ENCODE measurements around the gene TMEM63C.
"Not testable (repeated sequence)": the region's sequence is repeated elsewhere in the genome, so short reads cannot be mapped to it uniquely, and the experiment has no call there.

Gene TMEM63C

DNA sequence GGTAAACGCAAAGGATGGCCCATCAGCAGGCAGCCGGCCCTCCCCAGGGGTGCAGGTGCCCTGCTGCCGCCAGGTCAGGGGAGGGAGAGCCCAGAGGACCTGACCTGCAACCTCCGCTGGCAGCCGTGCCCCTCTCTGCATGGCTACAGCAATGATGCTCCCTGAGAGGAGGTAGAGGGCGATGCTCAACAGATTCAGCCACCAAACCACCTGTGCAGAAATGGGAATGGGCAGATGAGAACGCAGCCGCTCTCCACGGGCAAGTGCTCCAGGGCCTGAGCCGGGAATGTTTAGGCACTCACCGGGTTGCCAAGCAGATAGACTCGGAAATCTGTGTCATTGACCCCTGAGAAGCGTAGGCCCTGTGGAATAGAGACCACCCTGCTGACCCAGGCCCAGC lies 98.1 kb downstream of the TMEM63C start:
- no peaks in the 10 kb centered on the region for H3K36me3 ChIP-seq (ENCODE audit: insufficient read depth)
- no peaks in the 10 kb centered on the region for H3K4me1 ChIP-seq (ENCODE audit: low read depth, poor library complexity, severe bottlenecking)
- TF ChIP-seq, protein P1, sequence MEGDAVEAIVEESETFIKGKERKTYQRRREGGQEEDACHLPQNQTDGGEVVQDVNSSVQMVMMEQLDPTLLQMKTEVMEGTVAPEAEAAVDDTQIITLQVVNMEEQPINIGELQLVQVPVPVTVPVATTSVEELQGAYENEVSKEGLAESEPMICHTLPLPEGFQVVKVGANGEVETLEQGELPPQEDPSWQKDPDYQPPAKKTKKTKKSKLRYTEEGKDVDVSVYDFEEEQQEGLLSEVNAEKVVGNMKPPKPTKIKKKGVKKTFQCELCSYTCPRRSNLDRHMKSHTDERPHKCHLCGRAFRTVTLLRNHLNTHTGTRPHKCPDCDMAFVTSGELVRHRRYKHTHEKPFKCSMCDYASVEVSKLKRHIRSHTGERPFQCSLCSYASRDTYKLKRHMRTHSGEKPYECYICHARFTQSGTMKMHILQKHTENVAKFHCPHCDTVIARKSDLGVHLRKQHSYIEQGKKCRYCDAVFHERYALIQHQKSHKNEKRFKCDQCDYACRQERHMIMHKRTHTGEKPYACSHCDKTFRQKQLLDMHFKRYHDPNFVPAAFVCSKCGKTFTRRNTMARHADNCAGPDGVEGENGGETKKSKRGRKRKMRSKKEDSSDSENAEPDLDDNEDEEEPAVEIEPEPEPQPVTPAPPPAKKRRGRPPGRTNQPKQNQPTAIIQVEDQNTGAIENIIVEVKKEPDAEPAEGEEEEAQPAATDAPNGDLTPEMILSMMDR (conservative IDR thresholded peaks at IDR 0.05; ENCODE audit: low read depth, low read length): no peak
- H3K4me3 ChIP-seq (IDR thresholded peaks at IDR 0.05; ENCODE audit: insufficient read depth, low read depth, low read length): no peak overlapping the region
- H3K79me2 ChIP-seq (ENCODE audit: insufficient read depth, low read depth): no peaks in the 10 kb centered on the region
- no peak overlapping the region for H3K27ac ChIP-seq
- H2AFZ ChIP-seq (ENCODE audit: low read depth): no peak overlapping the region
- H3K27me3 ChIP-seq (ENCODE audit: insufficient read depth, low read depth): no peaks in the 10 kb centered on the region
- H3K4me2 ChIP-seq: no peak overlapping the region
- no peaks in the 10 kb centered on the region for H4K20me1 ChIP-seq (ENCODE audit: insufficient read depth)
- no peak overlapping the region for H3K9ac ChIP-seq

DNA sequence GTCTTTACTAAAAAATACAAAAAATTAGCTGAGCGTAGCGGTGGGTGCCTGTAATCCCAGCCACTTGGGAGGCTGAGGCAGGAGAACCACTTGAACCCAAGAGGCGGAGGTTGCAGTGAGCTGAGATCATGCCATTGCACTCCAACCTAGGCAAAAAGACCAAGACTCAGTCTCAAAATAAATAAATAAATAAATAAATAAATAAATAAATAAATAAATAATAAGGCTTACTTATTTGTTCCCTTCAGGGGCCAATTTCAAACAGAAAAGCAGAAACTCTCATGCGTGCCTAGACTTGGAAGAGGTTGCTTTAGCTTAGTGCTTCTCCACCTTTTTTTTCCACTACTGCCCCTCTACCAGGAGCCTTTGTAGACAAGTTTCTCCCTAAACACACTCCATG lies 99.3 kb downstream of the TMEM63C start:
- H3K27ac ChIP-seq; H3K9ac ChIP-seq; H3K4me2 ChIP-seq; H4K20me1 ChIP-seq (ENCODE audit: insufficient read depth); H3K27me3 ChIP-seq (ENCODE audit: insufficient read depth, low read depth); H3K4me1 ChIP-seq (ENCODE audit: low read depth, poor library complexity, severe bottlenecking); H3K79me2 ChIP-seq (ENCODE audit: insufficient read depth, low read depth); H3K4me3 ChIP-seq (IDR thresholded peaks at IDR 0.05; ENCODE audit: insufficient read depth, low read depth, low read length); H2AFZ ChIP-seq (ENCODE audit: low read depth); H3K36me3 ChIP-seq (ENCODE audit: insufficient read depth): not testable (repeated sequence)

GRCh38 chr14:77281852-77282410 lies 100.3 kb downstream of the TMEM63C start:
- TF ChIP-seq, protein P1 (conservative IDR thresholded peaks at IDR 0.05; ENCODE audit: low read depth, low read length): no peak
- Histone ChIP-seq H3K79me2 (ENCODE audit: insufficient read depth, low read depth) (no peaks in the 10 kb centered on the region), H2AFZ (ENCODE audit: low read depth) (no peak overlapping the region), H3K36me3 (ENCODE audit: insufficient read depth) (no peaks in the 10 kb centered on the region), H3K4me3 (IDR thresholded peaks at IDR 0.05; ENCODE audit: insufficient read depth, low read depth, low read length) (no peak overlapping the region), H3K4me2 (no peak overlapping the region), H3K9ac (no peak overlapping the region), H3K27me3 (ENCODE audit: insufficient read depth, low read depth) (no peaks in the 10 kb centered on the region), H3K4me1 (ENCODE audit: low read depth, poor library complexity, severe bottlenecking) (no peaks in the 10 kb centered on the region), H4K20me1 (ENCODE audit: insufficient read depth) (no peaks in the 10 kb centered on the region), H3K27ac (no peak overlapping the region)

DNA sequence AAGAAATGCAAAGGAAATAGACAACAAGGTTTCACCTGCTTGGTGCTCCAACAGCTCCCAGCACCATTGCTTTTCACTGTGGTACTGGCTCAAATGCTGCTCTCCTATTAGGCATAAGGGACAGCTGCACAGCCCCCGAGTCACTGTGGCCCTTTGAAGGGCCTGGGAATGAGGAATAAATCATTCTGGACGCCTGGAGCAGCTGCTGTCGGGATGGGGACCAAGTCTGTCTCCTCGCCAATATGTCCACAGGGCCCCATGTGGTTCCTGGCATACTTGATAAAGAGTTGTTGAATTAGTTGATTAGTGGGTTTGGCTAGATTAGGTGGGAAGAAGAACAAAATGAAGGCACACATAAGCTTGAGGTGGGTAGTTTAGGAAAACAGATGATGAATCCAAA lies 102.5 kb downstream of the TMEM63C start:
- TF ChIP-seq, protein P1 (conservative IDR thresholded peaks at IDR 0.05; ENCODE audit: low read depth, low read length): no peak
- Histone ChIP-seq H2AFZ (ENCODE audit: low read depth) (no peak overlapping the region), H3K36me3 (ENCODE audit: insufficient read depth) (no peaks in the 10 kb centered on the region), H3K4me3 (IDR thresholded peaks at IDR 0.05; ENCODE audit: insufficient read depth, low read depth, low read length) (no peak overlapping the region), H4K20me1 (ENCODE audit: insufficient read depth) (no peaks in the 10 kb centered on the region), H3K4me1 (ENCODE audit: low read depth, poor library complexity, severe bottlenecking) (no peaks in the 10 kb centered on the region), H3K4me2 (no peak overlapping the region), H3K9ac (no peak overlapping the region), H3K27ac (no peak overlapping the region), H3K79me2 (ENCODE audit: insufficient read depth, low read depth) (no peaks in the 10 kb centered on the region), H3K27me3 (ENCODE audit: insufficient read depth, low read depth) (no peaks in the 10 kb centered on the region)

DNA sequence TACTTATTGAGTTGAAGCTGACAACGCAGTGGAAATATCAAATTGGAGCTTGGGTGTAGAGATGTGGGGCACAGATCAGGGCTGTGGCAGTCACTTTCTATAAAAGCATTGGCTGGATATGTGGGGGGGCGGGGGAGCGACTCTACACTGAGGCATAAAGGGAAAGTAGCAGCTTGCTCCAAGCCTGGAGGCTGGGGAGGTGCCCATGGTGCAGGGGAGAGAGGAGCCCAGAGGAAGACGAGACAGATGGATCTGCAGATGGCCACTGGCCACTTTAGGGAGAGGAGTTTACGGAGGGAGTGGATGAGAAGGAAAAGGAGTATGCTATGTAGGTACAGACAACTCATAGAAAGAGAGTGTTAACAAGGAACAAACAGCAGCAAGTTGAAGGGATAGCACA lies 102.9 kb downstream of the TMEM63C start:
- H3K9ac ChIP-seq: no peak overlapping the region
- no peaks in the 10 kb centered on the region for H3K4me1 ChIP-seq (ENCODE audit: low read depth, poor library complexity, severe bottlenecking)
- H3K79me2 ChIP-seq (ENCODE audit: insufficient read depth, low read depth): no peaks in the 10 kb centered on the region
- H4K20me1 ChIP-seq (ENCODE audit: insufficient read depth): no peaks in the 10 kb centered on the region
- no peak overlapping the region for H3K4me3 ChIP-seq (IDR thresholded peaks at IDR 0.05; ENCODE audit: insufficient read depth, low read depth, low read length)
- no peaks in the 10 kb centered on the region for H3K27me3 ChIP-seq (ENCODE audit: insufficient read depth, low read depth)
- TF ChIP-seq, protein P1 (conservative IDR thresholded peaks at IDR 0.05; ENCODE audit: low read depth, low read length): no peak
- no peak overlapping the region for H2AFZ ChIP-seq (ENCODE audit: low read depth)
- H3K4me2 ChIP-seq: no peak overlapping the region
- no peak overlapping the region for H3K27ac ChIP-seq
- no peaks in the 10 kb centered on the region for H3K36me3 ChIP-seq (ENCODE audit: insufficient read depth)
